ENCODE data around the gene PDZRN4. TPM values are rescaled to one million over a fixed set of nuclear protein-coding genes. Genes with fewer than 3 reads are reported as not detected.

The PDZRN4 gene
- total and polyA plus RNA-seq, 11 donors: 0.07 to 1.4 (median 0.12) TPM; not detected in 6

DNA sequence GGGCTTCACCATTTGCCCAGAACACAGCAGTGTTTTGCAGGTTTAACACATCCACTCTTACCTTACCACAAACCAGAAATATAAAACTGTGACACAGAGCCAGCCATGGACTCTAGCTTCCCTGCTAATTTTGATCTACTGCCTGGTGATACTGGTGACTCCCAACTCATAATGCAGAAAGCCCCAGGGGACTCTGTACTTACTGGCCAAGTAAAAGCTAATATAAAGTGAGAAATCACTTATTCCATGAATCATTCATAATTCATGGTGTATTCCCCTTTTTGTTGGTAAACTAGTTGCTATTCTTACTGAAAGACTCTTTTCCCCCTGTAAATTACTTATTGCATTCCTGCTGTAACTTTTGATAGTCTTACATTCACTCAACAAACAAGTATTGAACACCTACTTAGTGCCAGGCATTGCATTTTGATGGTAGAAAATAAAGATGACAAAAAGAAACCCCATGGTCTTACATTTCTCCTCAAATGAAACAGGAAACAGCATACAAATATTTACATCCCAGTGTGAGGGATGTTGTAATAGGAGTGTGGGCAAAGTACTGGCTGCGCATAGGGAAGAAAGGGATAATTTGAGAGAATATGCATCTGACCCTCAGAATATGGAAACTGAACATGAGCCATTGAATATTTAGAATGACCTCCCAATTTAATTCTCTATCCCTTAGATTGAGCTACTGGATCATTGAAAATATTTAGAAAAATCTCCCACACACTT, 279.6 kb downstream of the PDZRN4 start:
- intact Hi-C loops (cut with DNase I): no loop called here
- TF ChIP-seq, protein P1, sequence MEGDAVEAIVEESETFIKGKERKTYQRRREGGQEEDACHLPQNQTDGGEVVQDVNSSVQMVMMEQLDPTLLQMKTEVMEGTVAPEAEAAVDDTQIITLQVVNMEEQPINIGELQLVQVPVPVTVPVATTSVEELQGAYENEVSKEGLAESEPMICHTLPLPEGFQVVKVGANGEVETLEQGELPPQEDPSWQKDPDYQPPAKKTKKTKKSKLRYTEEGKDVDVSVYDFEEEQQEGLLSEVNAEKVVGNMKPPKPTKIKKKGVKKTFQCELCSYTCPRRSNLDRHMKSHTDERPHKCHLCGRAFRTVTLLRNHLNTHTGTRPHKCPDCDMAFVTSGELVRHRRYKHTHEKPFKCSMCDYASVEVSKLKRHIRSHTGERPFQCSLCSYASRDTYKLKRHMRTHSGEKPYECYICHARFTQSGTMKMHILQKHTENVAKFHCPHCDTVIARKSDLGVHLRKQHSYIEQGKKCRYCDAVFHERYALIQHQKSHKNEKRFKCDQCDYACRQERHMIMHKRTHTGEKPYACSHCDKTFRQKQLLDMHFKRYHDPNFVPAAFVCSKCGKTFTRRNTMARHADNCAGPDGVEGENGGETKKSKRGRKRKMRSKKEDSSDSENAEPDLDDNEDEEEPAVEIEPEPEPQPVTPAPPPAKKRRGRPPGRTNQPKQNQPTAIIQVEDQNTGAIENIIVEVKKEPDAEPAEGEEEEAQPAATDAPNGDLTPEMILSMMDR (IDR thresholded peaks at IDR 0.05): no peak
- no peak for TF ChIP-seq POLR2A (IDR thresholded peaks at IDR 0.05)
- no peaks in the 10 kb centered on the region for H3K9me3 ChIP-seq
- H3K27ac ChIP-seq: no peak overlapping the region
- ATAC-seq (no peak), DNase-seq (no peak)
- H3K27me3 ChIP-seq: no peaks in the 10 kb centered on the region
- WGBS, 4 donors: 93 to 96% (median 94%) methylated on average over 1 of the region's 1 CpG
- no peak overlapping the region for H3K4me3 ChIP-seq
- H3K4me1 ChIP-seq: no peaks in the 10 kb centered on the region
- no peaks in the 10 kb centered on the region for H3K36me3 ChIP-seq

DNA sequence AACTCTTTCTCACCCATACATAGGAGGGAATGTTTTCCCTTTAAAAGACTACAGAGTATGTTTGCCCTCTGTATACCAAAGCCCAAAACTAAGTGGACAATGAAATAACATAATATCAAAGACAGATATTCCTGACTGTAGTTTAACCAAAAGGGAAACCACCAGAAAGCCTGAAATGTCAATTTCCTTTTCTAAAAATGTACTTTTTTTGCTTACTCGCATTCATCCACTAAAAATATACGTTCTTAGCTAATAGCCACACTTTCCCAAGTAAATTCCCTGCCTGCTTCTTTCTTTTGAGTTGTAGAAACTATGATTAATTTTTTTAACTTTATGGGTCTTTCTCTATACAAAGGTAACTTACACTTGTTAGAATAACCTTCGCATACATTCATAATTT, 280.2 kb downstream of the PDZRN4 start:
- Histone ChIP-seq H3K9me3 (no peaks in the 10 kb centered on the region), H3K4me3 (no peak overlapping the region), H3K4me1 (no peaks in the 10 kb centered on the region), H3K27ac (no peak overlapping the region), H3K27me3 (no peaks in the 10 kb centered on the region), H3K36me3 (no peaks in the 10 kb centered on the region)
- DNase-seq (no peak), ATAC-seq (no peak)
- TF ChIP-seq, protein P1 (IDR thresholded peaks at IDR 0.05): no peak
- TF ChIP-seq POLR2A (IDR thresholded peaks at IDR 0.05): no peak
- intact Hi-C loops (cut with DNase I): no loop called here
- WGBS, 4 donors: 76 to 87% (median 78%) methylated on average over 3 of the region's 3 CpGs

DNA sequence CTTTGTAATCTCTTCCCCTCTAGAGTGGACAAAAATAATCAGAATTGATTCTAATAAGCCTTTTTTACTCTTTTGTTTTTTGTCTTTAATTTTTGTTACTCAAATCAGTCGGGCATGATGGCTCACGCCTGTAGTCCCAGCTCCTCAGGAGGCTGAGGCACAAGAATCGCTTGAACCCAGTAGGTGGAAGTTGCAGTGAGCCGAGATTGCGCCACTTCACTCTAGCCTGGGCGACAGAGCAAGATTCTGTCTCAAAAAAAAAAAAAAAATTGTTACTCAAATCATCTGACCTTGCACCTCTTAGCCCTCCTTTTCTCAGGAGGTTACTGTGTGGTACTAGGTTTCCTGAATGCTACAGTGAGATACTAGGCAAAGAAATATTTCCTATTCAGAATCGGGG, 280.6 kb downstream of the PDZRN4 start:
- Histone ChIP-seq H3K4me3 (no peak overlapping the region), H3K9me3 (no peaks in the 10 kb centered on the region), H3K27ac (no peak overlapping the region), H3K4me1 (no peaks in the 10 kb centered on the region), H3K27me3 (no peaks in the 10 kb centered on the region), H3K36me3 (no peaks in the 10 kb centered on the region)
- 74 to 86% (median 75%) methylated on average over 7 of the region's 7 CpGs for WGBS, 4 donors
- no peak for ATAC-seq
- intact Hi-C loops (cut with DNase I): no loop called here
- TF ChIP-seq POLR2A (IDR thresholded peaks at IDR 0.05): no peak
- TF ChIP-seq, protein P1 (IDR thresholded peaks at IDR 0.05): no peak
- DNase-seq: no peak

DNA sequence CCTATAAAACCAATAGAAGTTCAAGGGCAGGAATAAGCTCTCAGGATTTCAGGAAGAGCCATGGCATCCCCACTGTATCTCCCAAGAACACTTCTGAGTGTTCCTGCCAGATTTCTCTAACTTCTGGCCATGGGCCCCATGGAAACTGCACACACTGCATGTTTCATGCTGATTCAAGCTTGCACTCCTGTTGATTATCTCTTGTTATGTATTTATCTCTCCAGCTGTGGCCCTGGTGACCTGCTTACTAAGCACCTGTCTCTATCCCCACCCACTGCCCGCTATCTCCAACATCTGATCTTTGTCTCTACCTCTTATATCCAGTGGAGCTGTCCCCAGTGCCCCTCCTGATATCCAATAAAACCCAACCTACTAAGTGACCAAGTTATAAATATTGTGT, 285.3 kb downstream of the PDZRN4 start:
- ATAC-seq (no peak), DNase-seq (no peak)
- Histone ChIP-seq H3K36me3 (no peaks in the 10 kb centered on the region), H3K27ac (no peak overlapping the region), H3K4me3 (no peak overlapping the region), H3K4me1 (no peaks in the 10 kb centered on the region), H3K27me3 (no peaks in the 10 kb centered on the region), H3K9me3 (no peaks in the 10 kb centered on the region)
- no peak for TF ChIP-seq POLR2A (IDR thresholded peaks at IDR 0.05)
- intact Hi-C loops (cut with DNase I): no loop called here
- 98 to 100% (median 98%) methylated on average over 1 of the region's 1 CpG for WGBS, 4 donors

DNA sequence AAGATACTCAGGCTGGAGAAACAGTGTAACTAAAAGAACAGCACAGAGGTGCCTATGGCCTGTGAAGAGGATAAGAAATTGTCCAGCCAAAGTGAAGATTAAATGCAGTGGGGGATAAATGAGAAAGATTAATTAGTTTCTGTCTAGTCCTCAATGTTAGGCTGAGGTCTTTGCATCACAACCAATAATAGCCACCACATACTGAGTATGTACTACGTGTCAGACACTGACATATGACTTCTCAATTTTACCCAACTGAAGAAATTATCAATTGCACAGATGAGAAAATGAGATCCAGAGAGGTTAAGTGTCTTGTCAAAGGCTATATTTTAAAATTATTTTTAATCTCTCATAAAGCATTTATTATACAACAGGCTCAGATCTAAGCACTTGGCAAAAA, 285.9 kb downstream of the PDZRN4 start:
- intact Hi-C loops (cut with DNase I): no loop called here

More for the DNA sequence above, 285.9 kb downstream of the PDZRN4 start:
- H3K27ac ChIP-seq: no peak overlapping the region
- 74 to 89% (median 84%) methylated on average over 1 of the region's 1 CpG for WGBS, 4 donors
- TF ChIP-seq, protein P1 (IDR thresholded peaks at IDR 0.05): no peak
- TF ChIP-seq POLR2A (IDR thresholded peaks at IDR 0.05): no peak
- no peak overlapping the region for H3K4me3 ChIP-seq
- H3K36me3 ChIP-seq: no peaks in the 10 kb centered on the region
- H3K4me1 ChIP-seq: no peaks in the 10 kb centered on the region
- H3K27me3 ChIP-seq: no peaks in the 10 kb centered on the region
- DNase-seq: no peak
- H3K9me3 ChIP-seq: no peaks in the 10 kb centered on the region
- ATAC-seq: no peak
